SK-N-SH (cell line): ENCODE measurements around the gene ADIPOR2. TPM values are rescaled to one million over a fixed set of nuclear protein-coding genes. Genes with fewer than 3 reads are reported as not detected.
A peak's percentile ranks its signal among the peaks of the same experiment; 100 is the strongest.

Experiments used
- CTCF ChIA-PET: fragments of 300-600, 350-600 bp; formaldehyde crosslinking; extraction: SDS; loops from one replicate; lab custom pipeline; 2021; lab: Yijun Ruan, JAX
- POLR2A ChIA-PET: fragments of 350-600 bp; sonication (Branson Sonifier 250); formaldehyde crosslinking; extraction: SDS; loops from one replicate; lab custom pipeline; 2020; ENCODE audit warnings: antibody characterized with exemption, inconsistent platforms; lab: Yijun Ruan, JAX
- DNase-seq: peaks from one replicate; pipeline ENCODE4 v3.0.0; 2012
- H2AFZ ChIP-seq: fragments of 200-600 bp; sonication (generic); 2 replicates; pipeline ENCODE4 v1.8.1; 2016; ENCODE audit warnings: antibody characterized with exemption, mild to moderate bottlenecking, low read depth
- H3F3A ChIP-seq: fragments of 200-600 bp; sonication (generic); replicated peaks from 2 replicates; pipeline ENCODE3; 2016; ENCODE audit warnings: antibody characterized with exemption, mild to moderate bottlenecking; ENCODE audit not compliant: insufficient read depth
- H3K27ac ChIP-seq, 2 experiments: fragments of 200-500 bp in 1 of 2; fragments of 200-600 bp in 1 of 2; sonication (Bioruptor generic) in 1 of 2; sonication (generic), shearing (Covaris generic) in 1 of 2; 2 replicates each; pipeline versions ENCODE4 v1.5.1 to v1.6.1; 2014 to 2016; ENCODE audit warnings: low read depth in 2 of 2, inconsistent platforms in 1 of 2, low read length in 1 of 2, mild to moderate bottlenecking in 1 of 2, mixed read lengths in 1 of 2
- H3K27me3 ChIP-seq: fragments of 200-600 bp; sonication (generic), shearing (Covaris generic); 2 replicates; pipeline ENCODE4 v1.6.1; 2016; ENCODE audit warnings: mixed run types; ENCODE audit not compliant: insufficient read depth
- H3K36me3 ChIP-seq, 2 experiments: fragments of 200-500 bp in 1 of 2; fragments of 200-600 bp in 1 of 2; sonication (Bioruptor generic) in 1 of 2; sonication (generic) in 1 of 2; replicated peaks in 1 of 2; 2 replicates each; pipeline versions ENCODE3 to v1.5.1; 2014 to 2016; ENCODE audit warnings: low read length in 1 of 2, mild to moderate bottlenecking in 1 of 2; ENCODE audit not compliant: insufficient read depth in 2 of 2, control insufficient read depth in 1 of 2
- H3K4me1 ChIP-seq, 2 experiments: fragments of 200-500 bp in 1 of 2; fragments of 200-600 bp in 1 of 2; sonication (Bioruptor generic) in 1 of 2; sonication (generic), shearing (Covaris generic) in 1 of 2; 2 replicates each; pipeline versions ENCODE4 v1.5.1 to v1.6.1; 2014 to 2016; ENCODE audit warnings: low read depth in 1 of 2, low read length in 1 of 2, mixed run types in 1 of 2; ENCODE audit not compliant: insufficient read depth in 2 of 2, control insufficient read depth in 1 of 2
- H3K4me2 ChIP-seq: fragments of 200-600 bp; sonication (generic), shearing (Covaris generic); 2 replicates; pipeline ENCODE4 v1.6.1; 2017; ENCODE audit warnings: mixed run types
- H3K4me3 ChIP-seq, 2 experiments: fragments of 200-500 bp in 1 of 2; fragments of 200-600 bp in 1 of 2; sonication (Bioruptor generic) in 1 of 2; sonication (generic), shearing (Covaris generic) in 1 of 2; 2 replicates each; pipeline versions ENCODE4 v1.5.1 to v1.8.1; 2014 to 2016; ENCODE audit warnings: low read depth in 2 of 2, inconsistent platforms in 1 of 2, low read length in 1 of 2, mild to moderate bottlenecking in 1 of 2, mixed read lengths in 1 of 2, moderate library complexity in 1 of 2
- H3K79me2 ChIP-seq: fragments of 200-600 bp; sonication (generic); 2 replicates; pipeline ENCODE4 v1.8.1; 2017; ENCODE audit warnings: mild to moderate bottlenecking; ENCODE audit not compliant: insufficient read depth
- H3K9ac ChIP-seq: fragments of 200-600 bp; sonication (generic); 2 replicates; pipeline ENCODE4 v1.6.1; 2017; ENCODE audit warnings: mixed run types
- H3K9me2 ChIP-seq: fragments of 200-600 bp; sonication (generic); 2 replicates; pipeline ENCODE4 v1.6.1; 2017; ENCODE audit warnings: mixed run types
- H3K9me3 ChIP-seq: fragments of 200-600 bp; sonication (generic); 2 replicates; pipeline ENCODE4 v1.6.1; 2017; ENCODE audit warnings: mixed run types, mild to moderate bottlenecking, moderate library complexity
- H4K20me1 ChIP-seq: fragments of 200-600 bp; sonication (generic); 2 replicates; pipeline ENCODE4 v1.6.1; 2017; ENCODE audit warnings: mild to moderate bottlenecking, mixed run types; ENCODE audit not compliant: insufficient read depth
- CHD2 ChIP-seq: fragments of 150-350 bp; IDR thresholded peaks from 2 replicates; pipeline ENCODE4 v1.6.1; 2018; ENCODE audit warnings: low read length; ENCODE audit not compliant: partially characterized antibody
- EP300 ChIP-seq, 2 experiments: IDR thresholded peaks; 2 replicates each; pipeline versions ENCODE4 v1.4.0 to v1.6.1; 2012; ENCODE audit warnings: borderline replicate concordance in 1 of 2, low read depth in 1 of 2, low read length in 1 of 2
- FOSL2 ChIP-seq: IDR thresholded peaks from 2 replicates; pipeline ENCODE4 v1.4.0; 2012; ENCODE audit warnings: low read depth, mild to moderate bottlenecking, moderate library complexity, borderline replicate concordance
- GABPA ChIP-seq: IDR thresholded peaks from 2 replicates; pipeline ENCODE4 v1.4.0; 2012; ENCODE audit warnings: low read depth, mild to moderate bottlenecking
- MAX ChIP-seq: IDR thresholded peaks from 2 replicates; pipeline ENCODE4 v1.4.0; 2012; ENCODE audit warnings: low read depth
- MEF2A ChIP-seq: IDR thresholded peaks from 2 replicates; pipeline ENCODE4 v1.4.0; 2012; ENCODE audit warnings: low read depth, borderline replicate concordance
- MXI1 ChIP-seq: IDR thresholded peaks from 2 replicates; pipeline ENCODE4 v1.6.1; 2012; ENCODE audit warnings: mild to moderate bottlenecking, low read depth, low read length, improper control_type of control experiment
- POLR2AphosphoS5 ChIP-seq: IDR thresholded peaks from 2 replicates; pipeline ENCODE4 v1.6.1; 2012; ENCODE audit warnings: low read depth, low read length
- RAD21 ChIP-seq: IDR thresholded peaks from 2 replicates; pipeline ENCODE4 v1.6.1; 2012; ENCODE audit warnings: mild to moderate bottlenecking, low read length
- SIN3A ChIP-seq: IDR thresholded peaks from 2 replicates; pipeline ENCODE4 v1.6.1; 2012; ENCODE audit warnings: low read depth, mild to moderate bottlenecking, low read length, moderate library complexity, borderline replicate concordance
- SMC3 ChIP-seq: IDR thresholded peaks from 2 replicates; pipeline ENCODE4 v1.6.1; 2012; ENCODE audit warnings: low read depth, low read length, improper control_type of control experiment
- TCF12 ChIP-seq: IDR thresholded peaks from 2 replicates; pipeline ENCODE4 v1.4.0; 2012
- TEAD4 ChIP-seq: IDR thresholded peaks from 2 replicates; pipeline ENCODE4 v1.4.0; 2012; ENCODE audit warnings: mild to moderate bottlenecking, borderline replicate concordance; ENCODE audit not compliant: insufficient read depth
- USF1 ChIP-seq: IDR thresholded peaks from 2 replicates; pipeline ENCODE4 v1.4.0; 2012; ENCODE audit warnings: low read depth, borderline replicate concordance
- WGBS: methylation state at CpG from one replicate; pipeline ENCODE4 v1.1.6; 2017; ENCODE audit warnings: low lambda C conversion rate; 5-methylcytosine and 5-hydroxymethylcytosine counted together
- polyA plus RNA-seq, 3 experiments: library from polyadenylated mRNA; depleted of rRNA; stranded (reverse); fragments of >200 nt; gene quantifications; 2 replicates each; pipeline ENCODE4 v1.2.3, GENCODE V29; 2012
- TF ChIP-seq, protein P1 (sequence below): IDR thresholded peaks from 2 replicates; pipeline ENCODE4 v1.6.1; 2012; ENCODE audit warnings: mild to moderate bottlenecking, low read depth, low read length, moderate library complexity

Gene ADIPOR2
- polyA plus RNA-seq, 1 of the 3 experiments (the other 2 are of a cell fraction): 17.1 TPM

- TF ChIP-seq, protein P1, sequence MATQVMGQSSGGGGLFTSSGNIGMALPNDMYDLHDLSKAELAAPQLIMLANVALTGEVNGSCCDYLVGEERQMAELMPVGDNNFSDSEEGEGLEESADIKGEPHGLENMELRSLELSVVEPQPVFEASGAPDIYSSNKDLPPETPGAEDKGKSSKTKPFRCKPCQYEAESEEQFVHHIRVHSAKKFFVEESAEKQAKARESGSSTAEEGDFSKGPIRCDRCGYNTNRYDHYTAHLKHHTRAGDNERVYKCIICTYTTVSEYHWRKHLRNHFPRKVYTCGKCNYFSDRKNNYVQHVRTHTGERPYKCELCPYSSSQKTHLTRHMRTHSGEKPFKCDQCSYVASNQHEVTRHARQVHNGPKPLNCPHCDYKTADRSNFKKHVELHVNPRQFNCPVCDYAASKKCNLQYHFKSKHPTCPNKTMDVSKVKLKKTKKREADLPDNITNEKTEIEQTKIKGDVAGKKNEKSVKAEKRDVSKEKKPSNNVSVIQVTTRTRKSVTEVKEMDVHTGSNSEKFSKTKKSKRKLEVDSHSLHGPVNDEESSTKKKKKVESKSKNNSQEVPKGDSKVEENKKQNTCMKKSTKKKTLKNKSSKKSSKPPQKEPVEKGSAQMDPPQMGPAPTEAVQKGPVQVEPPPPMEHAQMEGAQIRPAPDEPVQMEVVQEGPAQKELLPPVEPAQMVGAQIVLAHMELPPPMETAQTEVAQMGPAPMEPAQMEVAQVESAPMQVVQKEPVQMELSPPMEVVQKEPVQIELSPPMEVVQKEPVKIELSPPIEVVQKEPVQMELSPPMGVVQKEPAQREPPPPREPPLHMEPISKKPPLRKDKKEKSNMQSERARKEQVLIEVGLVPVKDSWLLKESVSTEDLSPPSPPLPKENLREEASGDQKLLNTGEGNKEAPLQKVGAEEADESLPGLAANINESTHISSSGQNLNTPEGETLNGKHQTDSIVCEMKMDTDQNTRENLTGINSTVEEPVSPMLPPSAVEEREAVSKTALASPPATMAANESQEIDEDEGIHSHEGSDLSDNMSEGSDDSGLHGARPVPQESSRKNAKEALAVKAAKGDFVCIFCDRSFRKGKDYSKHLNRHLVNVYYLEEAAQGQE: no peak
- TF ChIP-seq SMC3 (no peak), RAD21 (no peak)
These were observed 30.3 kb upstream of the ADIPOR2 start (continued) for GRCh38 chr12:1660304-1661187.

DNA sequence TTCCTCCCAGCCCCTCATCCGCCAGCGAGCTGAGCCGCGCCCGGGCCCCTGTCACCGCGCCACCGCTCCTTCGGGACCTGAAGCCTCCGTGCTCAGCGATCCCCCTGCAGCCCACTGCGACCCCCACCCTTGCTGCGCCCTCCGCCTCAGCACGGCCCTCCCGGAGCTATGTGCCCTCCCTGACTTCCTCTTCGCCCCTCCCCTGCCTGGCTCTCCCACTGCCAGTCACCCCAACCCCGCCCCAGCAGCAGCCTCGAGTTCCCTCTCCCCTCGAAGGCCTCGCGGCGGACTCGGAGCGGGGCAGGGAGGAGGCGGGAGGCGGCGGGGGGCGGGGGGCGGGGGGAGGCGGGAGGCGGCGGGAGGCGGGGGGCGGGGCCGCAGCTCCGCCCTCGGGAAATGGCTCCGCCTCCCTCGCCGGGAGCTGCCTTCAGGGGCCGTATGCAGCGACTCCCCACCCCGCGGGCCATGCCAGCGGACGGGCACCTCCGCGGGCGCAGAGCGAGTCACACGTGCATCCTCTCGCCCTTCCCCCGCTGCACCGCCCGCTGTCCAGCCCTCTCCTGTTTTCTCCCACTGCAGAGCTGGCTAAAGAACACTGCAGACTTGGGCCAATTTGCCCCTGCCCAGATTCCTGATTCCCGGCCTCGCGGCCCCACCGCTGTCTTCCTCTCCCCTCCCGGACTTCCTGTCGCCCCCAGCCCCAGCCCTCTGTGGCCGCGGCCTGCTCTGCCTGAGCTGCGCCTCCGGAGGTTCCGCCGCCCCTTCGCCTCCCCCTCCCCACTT lies 29.1 kb upstream of the ADIPOR2 start:
- TF ChIP-seq SIN3A (peak; percentile 93), MXI1 (peak; percentile 68), TEAD4 (no peak), CHD2 (peak; percentile 72), FOSL2 (peak; percentile 15; the same call in 1 of the 2 replicates), SMC3 (no peak), EP300 (IDR thresholded peaks at IDR 0.05; ENCODE audit: borderline replicate concordance in 1 of 2, low read depth in 1 of 2, low read length in 1 of 2) (peak in 1 of 2 experiments; percentile 22; a peak in 1 of 4 replicates), MEF2A (no peak), MAX (peak; percentile 97), POLR2AphosphoS5 (peak; percentile 71), TCF12 (peak; percentile 47), GABPA (0 out of 2 replicates have a peak, but pooled peaks have one; percentile 8), USF1 (0 out of 2 replicates have a peak, but pooled peaks have one; percentile 29)
- TF ChIP-seq, protein P1: peak; percentile 84
- H3K4me2 ChIP-seq: peak overlapping the region; percentile 68; the same call in 1 of the 2 replicates
- H3K27ac ChIP-seq: peak overlapping the region in 1 of 2 experiments; percentile 67; a peak in 2 of 4 replicates
- DNase-seq: peak; percentile 93
- ChIA-PET CTCF (interaction anchor here (1.0 to 20.8 kb wide), 5 partner anchors 8 to 278 kb away, joined by 4 to 605 read pairs (median 7); partner anchors contain the start of gene ADIPOR2), POLR2A (interaction anchor here (1.2 to 1.5 kb wide), 3 partner anchors 12 to 29 kb away, joined by 4 to 5 read pairs (median 4); partner anchors contain the start of gene ADIPOR2)
- no peaks in the 10 kb centered on the region for H4K20me1 ChIP-seq
- H3K27me3 ChIP-seq: no peaks in the 10 kb centered on the region
- H3F3A ChIP-seq: peaks cover 18% of the 10 kb centered on the region
- 10% methylated on average over 46 of the region's 69 CpGs for WGBS
- no peaks in the 10 kb centered on the region for H3K36me3 ChIP-seq
- H3K9me2 ChIP-seq: no peaks in the 10 kb centered on the region
- H3K79me2 ChIP-seq: no peaks in the 10 kb centered on the region
- peak overlapping the region; percentile 52 to 58; a peak in 3 of 4 replicates for H3K4me3 ChIP-seq
- peaks cover 0 to 2% of the 10 kb centered on the region in 2 experiments; a peak in 1 of 4 replicates for H3K4me1 ChIP-seq
- no peaks in the 10 kb centered on the region for H3K9me3 ChIP-seq
- no peak overlapping the region for H3K9ac ChIP-seq
- peak overlapping the region; percentile 70; the same call in 1 of the 2 replicates for H2AFZ ChIP-seq
